ENCODE results near the gene ATG4C. TPM values are rescaled to one million over a fixed set of nuclear protein-coding genes. Genes with fewer than 3 reads are reported as not detected.

Gene ATG4C
- total RNA-seq, 1 donor from 2014 or later = 5.9 TPM

DNA sequence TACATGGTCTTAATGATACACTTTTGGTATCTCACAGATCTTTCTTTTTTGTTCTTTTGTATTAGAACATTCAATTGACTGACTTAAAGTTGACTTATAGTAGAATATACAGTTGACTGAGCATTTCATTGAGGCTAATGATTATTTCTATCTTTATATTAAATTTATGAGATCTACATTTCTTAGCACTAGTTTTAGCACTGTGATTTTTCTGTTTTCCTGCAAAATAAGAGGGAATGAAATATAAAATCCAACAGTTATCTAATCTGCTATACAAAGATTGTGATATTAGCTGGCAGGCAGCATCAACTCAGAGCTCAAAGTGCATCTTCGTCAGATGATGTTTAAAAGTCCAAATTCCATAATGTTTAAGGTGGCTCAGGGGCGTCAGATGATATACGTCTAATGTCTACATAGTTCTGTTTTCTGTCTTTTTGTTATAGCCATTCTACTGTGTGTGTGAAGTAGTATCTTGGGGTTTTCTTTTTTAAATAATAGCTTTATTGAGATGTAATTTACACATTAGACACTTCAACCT is 85.4 kb downstream of the ATG4C start:
- Histone ChIP-seq H3K4me3 (no peak overlapping the region), H3K9me3 (no peaks in the 10 kb centered on the region), H3K27me3 (no peaks in the 10 kb centered on the region), H3K4me1 (no peaks in the 10 kb centered on the region), H3K27ac (no peak overlapping the region), H3K36me3 (peaks cover 0 to 5% of the 10 kb centered on the region in 2 donors)
- TF ChIP-seq POLR2A (IDR thresholded peaks at IDR 0.05) (no peak), POLR2AphosphoS5 (IDR thresholded peaks at IDR 0.05; ENCODE audit: insufficient read depth in 1 of 2, low read depth in 1 of 2) (no peak)
- TF ChIP-seq, protein P1, sequence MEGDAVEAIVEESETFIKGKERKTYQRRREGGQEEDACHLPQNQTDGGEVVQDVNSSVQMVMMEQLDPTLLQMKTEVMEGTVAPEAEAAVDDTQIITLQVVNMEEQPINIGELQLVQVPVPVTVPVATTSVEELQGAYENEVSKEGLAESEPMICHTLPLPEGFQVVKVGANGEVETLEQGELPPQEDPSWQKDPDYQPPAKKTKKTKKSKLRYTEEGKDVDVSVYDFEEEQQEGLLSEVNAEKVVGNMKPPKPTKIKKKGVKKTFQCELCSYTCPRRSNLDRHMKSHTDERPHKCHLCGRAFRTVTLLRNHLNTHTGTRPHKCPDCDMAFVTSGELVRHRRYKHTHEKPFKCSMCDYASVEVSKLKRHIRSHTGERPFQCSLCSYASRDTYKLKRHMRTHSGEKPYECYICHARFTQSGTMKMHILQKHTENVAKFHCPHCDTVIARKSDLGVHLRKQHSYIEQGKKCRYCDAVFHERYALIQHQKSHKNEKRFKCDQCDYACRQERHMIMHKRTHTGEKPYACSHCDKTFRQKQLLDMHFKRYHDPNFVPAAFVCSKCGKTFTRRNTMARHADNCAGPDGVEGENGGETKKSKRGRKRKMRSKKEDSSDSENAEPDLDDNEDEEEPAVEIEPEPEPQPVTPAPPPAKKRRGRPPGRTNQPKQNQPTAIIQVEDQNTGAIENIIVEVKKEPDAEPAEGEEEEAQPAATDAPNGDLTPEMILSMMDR (IDR thresholded peaks at IDR 0.05) = no peak
- intact Hi-C loops (cut with DNase I) = no loop called here
- no peak for DNase-seq (ENCODE audit: extremely low spot score in 2 of 2)

DNA sequence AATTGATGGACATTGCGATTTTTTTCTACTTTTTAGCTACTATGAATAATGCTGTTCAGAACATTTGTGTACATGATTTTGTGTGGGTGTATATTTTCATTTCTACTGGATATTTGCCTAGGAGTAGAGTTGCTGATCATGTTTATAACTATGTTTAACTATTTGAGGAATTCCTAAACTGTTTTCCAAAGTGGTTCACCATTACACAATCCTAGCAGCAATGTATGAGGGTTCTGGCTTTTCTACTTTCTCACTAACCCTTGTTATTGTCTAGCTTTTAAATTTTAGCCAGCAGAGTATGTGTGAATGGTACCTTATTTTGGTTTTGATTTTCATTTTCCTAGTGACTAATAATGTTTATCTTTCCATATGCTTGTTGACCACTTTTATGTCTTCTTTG is 86.2 kb downstream of the ATG4C start:
- Histone ChIP-seq H3K9me3 (no peaks in the 10 kb centered on the region), H3K27me3 (no peaks in the 10 kb centered on the region), H3K27ac (no peak overlapping the region), H3K36me3 (peaks cover 0 to 2% of the 10 kb centered on the region in 2 donors), H3K4me1 (no peaks in the 10 kb centered on the region), H3K4me3 (no peak overlapping the region)
- TF ChIP-seq, protein P1 (IDR thresholded peaks at IDR 0.05) = no peak
- TF ChIP-seq POLR2AphosphoS5 (IDR thresholded peaks at IDR 0.05; ENCODE audit: insufficient read depth in 1 of 2, low read depth in 1 of 2) (no peak), POLR2A (IDR thresholded peaks at IDR 0.05) (no peak)
- intact Hi-C loops (cut with DNase I) = no loop called here
- DNase-seq (ENCODE audit: extremely low spot score in 2 of 2) = no peak

DNA sequence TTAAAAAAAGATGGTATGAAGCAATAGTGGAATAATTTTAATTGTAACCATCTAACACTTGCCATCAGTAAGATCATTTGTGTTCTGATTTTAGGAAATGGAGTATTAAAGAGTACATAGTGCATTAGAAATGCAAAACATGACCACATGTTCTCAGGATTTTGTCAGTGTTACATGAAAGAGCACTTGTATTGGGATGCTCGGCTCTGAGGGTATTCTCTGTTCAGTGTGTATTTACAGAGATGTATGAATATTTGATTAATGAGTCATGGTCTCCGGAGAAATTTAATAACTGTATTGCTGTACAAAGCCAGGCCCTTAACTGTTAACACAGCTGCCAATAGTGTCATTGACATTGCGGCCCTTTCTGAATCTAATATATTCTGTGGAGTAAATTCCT is 91.7 kb downstream of the ATG4C start:
- no peaks in the 10 kb centered on the region for H3K4me1 ChIP-seq
- H3K27me3 ChIP-seq = no peaks in the 10 kb centered on the region
- intact Hi-C loops (cut with DNase I) = no loop called here
- DNase-seq (ENCODE audit: extremely low spot score in 2 of 2) = no peak
- H3K36me3 ChIP-seq = no peaks in the 10 kb centered on the region
- no peak for TF ChIP-seq POLR2AphosphoS5 (IDR thresholded peaks at IDR 0.05; ENCODE audit: insufficient read depth in 1 of 2, low read depth in 1 of 2)
- no peak for TF ChIP-seq POLR2A (IDR thresholded peaks at IDR 0.05)
- TF ChIP-seq, protein P1 (IDR thresholded peaks at IDR 0.05) = no peak
- no peaks in the 10 kb centered on the region for H3K9me3 ChIP-seq
- no peak overlapping the region for H3K27ac ChIP-seq
- no peak overlapping the region for H3K4me3 ChIP-seq

DNA sequence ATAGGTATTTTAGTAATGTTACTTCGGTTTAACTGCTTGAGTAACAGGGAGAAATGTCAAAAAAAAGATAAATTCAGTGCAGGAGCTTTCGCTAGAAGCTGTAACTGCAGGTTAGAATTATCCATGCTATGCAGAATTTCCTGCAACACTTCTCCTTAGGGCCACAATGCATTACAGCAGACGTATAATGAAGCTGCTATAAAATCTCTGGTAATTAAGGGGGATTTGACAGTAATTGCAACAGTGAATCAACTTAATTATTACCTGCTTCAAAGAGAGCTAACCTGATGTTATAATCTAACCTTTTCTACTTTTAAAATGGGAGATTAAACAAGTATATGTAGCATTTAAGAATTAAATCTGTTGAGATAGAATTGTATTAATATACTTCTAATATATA is 92.6 kb downstream of the ATG4C start:
- no peak overlapping the region for H3K4me3 ChIP-seq
- TF ChIP-seq, protein P1 (IDR thresholded peaks at IDR 0.05) = no peak
- no peak for TF ChIP-seq POLR2A (IDR thresholded peaks at IDR 0.05)
- no peak for TF ChIP-seq POLR2AphosphoS5 (IDR thresholded peaks at IDR 0.05; ENCODE audit: insufficient read depth in 1 of 2, low read depth in 1 of 2)
- H3K27ac ChIP-seq = no peak overlapping the region
- no peaks in the 10 kb centered on the region for H3K36me3 ChIP-seq
- no peak for DNase-seq (ENCODE audit: extremely low spot score in 2 of 2)
- H3K27me3 ChIP-seq = no peaks in the 10 kb centered on the region
- no peaks in the 10 kb centered on the region for H3K9me3 ChIP-seq
- intact Hi-C loops (cut with DNase I) = no loop called here
- no peaks in the 10 kb centered on the region for H3K4me1 ChIP-seq

DNA sequence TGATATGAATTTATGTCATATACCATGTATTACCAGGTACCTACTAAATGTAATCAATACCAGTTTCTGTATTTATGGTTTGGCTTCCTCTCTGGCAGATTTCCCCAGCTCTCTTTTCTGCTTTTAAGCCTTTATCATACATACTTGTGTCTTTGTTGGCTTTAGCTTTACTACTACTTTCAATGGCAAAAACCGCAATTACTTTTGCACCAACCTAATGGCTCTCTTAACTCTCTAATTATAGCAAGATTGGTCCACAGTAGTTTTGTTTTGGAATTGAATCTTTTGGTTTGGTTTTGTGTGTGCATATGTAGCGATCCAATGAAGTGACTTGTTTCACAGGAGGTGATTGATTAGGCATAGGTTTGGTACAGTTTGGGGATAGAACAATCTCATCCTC is 93.6 kb downstream of the ATG4C start:
- intact Hi-C loops (cut with DNase I) = no loop called here
- no peak for TF ChIP-seq POLR2A (IDR thresholded peaks at IDR 0.05)
- TF ChIP-seq, protein P1 (IDR thresholded peaks at IDR 0.05) = no peak
- no peak for TF ChIP-seq POLR2AphosphoS5 (IDR thresholded peaks at IDR 0.05; ENCODE audit: insufficient read depth in 1 of 2, low read depth in 1 of 2)

More for the DNA sequence above, 93.6 kb downstream of the ATG4C start:
- no peaks in the 10 kb centered on the region for H3K9me3 ChIP-seq
- H3K4me1 ChIP-seq = no peaks in the 10 kb centered on the region
- no peaks in the 10 kb centered on the region for H3K27me3 ChIP-seq
- DNase-seq (ENCODE audit: extremely low spot score in 2 of 2) = no peak
- no peak overlapping the region for H3K27ac ChIP-seq
- H3K4me3 ChIP-seq = no peak overlapping the region
- H3K36me3 ChIP-seq = no peaks in the 10 kb centered on the region
